Adipocyte (in vitro differentiated cells): Measurements from ENCODE around the gene DDX39A.
"Not testable (repeated sequence)": the region's sequence is repeated elsewhere in the genome, so short reads cannot be mapped to it uniquely, and the experiment has no call there.

Experiments
- DNase-seq: peaks from one replicate; pipeline ENCODE4 v3.0.0-alpha.2; 2015; ENCODE audit warnings: low read depth
- H3K27me3 ChIP-seq: replicated peaks from 2 replicates; pipeline ENCODE4 v1.7.0; 2013; ENCODE audit warnings: mild to moderate bottlenecking, low read length, moderate library complexity; ENCODE audit not compliant: control insufficient read depth, insufficient read depth
- H3K36me3 ChIP-seq: 2 replicates; pipeline ENCODE4 v1.7.0; 2013; ENCODE audit warnings: low read length, mild to moderate bottlenecking, moderate library complexity; ENCODE audit not compliant: control insufficient read depth, insufficient read depth, severe bottlenecking
- H3K4me1 ChIP-seq: 2 replicates; pipeline ENCODE4 v1.7.0; 2013; ENCODE audit warnings: mild to moderate bottlenecking, low read length, moderate library complexity; ENCODE audit not compliant: control insufficient read depth, insufficient read depth
- H3K4me3 ChIP-seq: 2 replicates; pipeline ENCODE4 v1.7.0; 2013; ENCODE audit warnings: mild to moderate bottlenecking, low read length, moderate library complexity
- H3K9ac ChIP-seq: 2 replicates; pipeline ENCODE4 v1.7.0; 2013; ENCODE audit warnings: mild to moderate bottlenecking, low read length, moderate library complexity
- H3K9me3 ChIP-seq: 2 replicates; pipeline ENCODE4 v1.7.0; 2013; ENCODE audit warnings: mild to moderate bottlenecking, low read length, moderate library complexity; ENCODE audit not compliant: control insufficient read depth

DDX39A gene

DNA sequence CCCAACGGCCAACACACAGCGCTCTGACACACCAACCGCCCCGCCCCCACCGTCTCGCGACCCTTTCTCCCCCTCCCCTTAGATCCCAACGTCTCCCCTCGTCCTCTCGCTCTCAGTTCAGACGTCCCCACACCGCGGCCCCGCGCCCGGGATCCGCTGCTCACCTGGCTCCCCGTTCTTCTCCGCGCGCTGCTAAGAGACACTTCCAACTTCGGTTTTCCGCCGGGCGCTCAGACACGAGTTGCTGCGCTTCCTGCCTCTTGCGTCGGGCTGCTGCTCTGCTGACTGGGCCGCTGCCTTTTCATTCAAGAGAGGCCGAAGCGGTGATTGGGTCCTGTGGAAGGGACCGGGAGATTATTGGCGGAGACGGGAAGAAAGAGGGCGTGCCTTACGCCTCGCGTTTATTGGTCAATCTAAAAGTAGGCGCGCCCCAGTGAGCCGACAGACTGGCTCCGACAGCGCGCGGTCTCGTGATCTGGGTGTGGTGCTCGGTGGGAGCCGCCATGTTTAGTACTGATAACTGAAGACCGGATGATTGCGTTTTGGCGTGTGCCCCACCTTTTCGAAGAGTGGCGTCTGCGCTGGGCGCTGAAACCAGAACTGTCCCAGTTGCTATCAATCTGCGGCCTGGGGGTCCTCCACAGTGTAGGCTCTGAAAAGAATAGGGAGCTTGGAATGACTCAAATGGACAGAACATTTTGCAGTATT, at the start of gene DDX39A:
TSS of gene DDX39A (minus strand) at position 236 of the 708 bp plus-strand sequence. CDS start 6,121 bp downstream, outside the sequence.
- H3K27me3 ChIP-seq: no peaks in the 10 kb centered on the region
- H3K4me1 ChIP-seq: peaks cover 24% of the 10 kb centered on the region
- H3K36me3 ChIP-seq: no peaks in the 10 kb centered on the region
- peak; percentile 100 for DNase-seq
- H3K9me3 ChIP-seq: no peaks in the 10 kb centered on the region
- H3K9ac ChIP-seq: peak within 1 kb of the TSS; percentile 94
- H3K4me3 ChIP-seq: peak within 1 kb of the TSS; percentile 94

DNA sequence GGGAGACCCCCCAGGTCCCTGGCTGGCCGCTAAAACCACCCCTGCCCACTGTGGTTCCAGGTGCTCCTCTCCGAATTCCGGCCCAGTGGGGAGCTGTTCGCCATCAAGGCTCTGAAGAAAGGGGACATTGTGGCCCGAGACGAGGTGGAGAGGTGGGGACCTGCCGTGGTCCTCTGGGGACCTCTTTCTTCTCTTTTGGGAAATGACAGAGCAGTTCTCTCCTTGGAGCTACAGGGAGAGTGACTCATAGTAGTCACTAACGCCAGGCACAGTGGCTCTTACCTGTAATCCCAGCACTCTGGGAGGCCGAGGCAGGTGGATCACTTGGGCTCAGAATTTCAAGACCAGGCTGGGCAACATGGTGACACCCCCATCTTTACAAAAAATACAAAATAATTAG, 48.7 kb upstream of the DDX39A start:
- DNase-seq: no peak
- peaks cover 35% of the 10 kb centered on the region for H3K36me3 ChIP-seq
- no peaks in the 10 kb centered on the region for H3K27me3 ChIP-seq
- no peaks in the 10 kb centered on the region for H3K9me3 ChIP-seq
- peaks cover 3% of the 10 kb centered on the region for H3K4me1 ChIP-seq
- H3K4me3 ChIP-seq: no peak overlapping the region
- no peak overlapping the region for H3K9ac ChIP-seq

DNA sequence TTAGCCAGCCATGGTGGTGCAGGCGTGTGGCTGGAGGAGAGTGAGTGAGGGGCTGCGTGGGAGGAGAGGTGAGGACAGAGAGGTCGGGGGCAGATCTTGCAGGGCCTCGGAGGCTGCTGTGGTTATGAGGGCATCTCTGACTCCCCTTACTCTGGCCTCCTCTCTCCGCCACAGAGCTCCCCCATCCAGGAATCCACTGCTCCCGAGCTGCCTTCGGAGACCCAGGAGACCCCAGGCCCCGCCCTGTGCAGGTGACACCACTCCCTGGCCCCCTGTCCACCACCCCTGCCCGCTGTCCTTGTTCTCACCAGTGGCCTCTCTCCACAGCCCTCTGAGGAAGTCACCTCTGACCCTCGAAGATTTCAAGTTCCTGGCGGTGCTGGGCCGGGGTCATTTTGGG, 48.2 kb upstream of the DDX39A start:
- no peak for DNase-seq
- Histone ChIP-seq H3K36me3 (peaks cover 35% of the 10 kb centered on the region), H3K9me3 (no peaks in the 10 kb centered on the region), H3K9ac (no peak overlapping the region), H3K27me3 (no peaks in the 10 kb centered on the region), H3K4me1 (peaks cover 3% of the 10 kb centered on the region), H3K4me3 (no peak overlapping the region)

DNA sequence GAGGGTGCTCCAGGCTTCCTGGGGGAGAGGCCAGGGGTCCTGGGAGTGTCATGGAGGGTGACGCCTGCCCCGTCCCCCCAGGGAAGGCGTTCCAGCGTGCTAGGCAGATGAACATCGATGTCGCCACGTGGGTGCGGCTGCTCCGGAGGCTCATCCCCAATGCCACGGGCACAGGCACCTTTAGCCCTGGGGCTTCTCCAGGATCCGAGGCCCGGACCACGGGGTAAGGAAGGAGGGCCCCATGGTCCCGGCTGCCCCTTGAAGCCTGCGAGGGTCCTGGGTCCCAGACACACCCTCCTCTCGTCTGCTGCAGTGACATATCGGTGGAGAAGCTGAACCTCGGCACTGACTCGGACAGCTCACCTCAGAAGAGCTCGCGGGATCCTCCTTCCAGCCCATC, 44.6 kb upstream of the DDX39A start:
- H3K4me3 ChIP-seq: no peak overlapping the region
- peaks cover 43% of the 10 kb centered on the region for H3K36me3 ChIP-seq
- no peak overlapping the region for H3K9ac ChIP-seq
- DNase-seq: no peak
- H3K9me3 ChIP-seq: no peaks in the 10 kb centered on the region
- no peaks in the 10 kb centered on the region for H3K27me3 ChIP-seq
- no peaks in the 10 kb centered on the region for H3K4me1 ChIP-seq

DNA sequence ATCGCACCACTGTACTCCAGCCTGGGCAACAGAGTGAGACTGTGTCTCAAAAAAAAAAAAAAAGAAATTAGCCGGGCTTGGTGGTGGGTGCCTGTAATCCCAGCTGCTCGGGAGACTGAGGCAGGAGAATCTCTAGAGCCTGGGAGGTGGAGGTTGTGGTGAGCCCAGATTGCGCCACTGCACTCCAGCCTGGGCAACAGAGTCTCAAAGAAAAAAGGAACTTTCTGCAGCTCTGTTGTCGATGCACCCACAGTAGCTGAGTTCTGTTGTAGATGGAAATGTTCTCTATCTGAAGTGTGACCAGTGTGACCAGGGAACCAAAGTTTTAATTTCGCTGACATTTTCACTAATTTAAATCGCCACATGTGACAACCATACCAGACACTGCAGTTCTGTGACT, 43.3 kb upstream of the DDX39A start:
- not testable (repeated sequence) for H3K9me3 ChIP-seq, H3K4me1 ChIP-seq, DNase-seq, H3K9ac ChIP-seq, H3K4me3 ChIP-seq, H3K27me3 ChIP-seq
- peaks cover 44% of the 10 kb centered on the region for H3K36me3 ChIP-seq

DNA sequence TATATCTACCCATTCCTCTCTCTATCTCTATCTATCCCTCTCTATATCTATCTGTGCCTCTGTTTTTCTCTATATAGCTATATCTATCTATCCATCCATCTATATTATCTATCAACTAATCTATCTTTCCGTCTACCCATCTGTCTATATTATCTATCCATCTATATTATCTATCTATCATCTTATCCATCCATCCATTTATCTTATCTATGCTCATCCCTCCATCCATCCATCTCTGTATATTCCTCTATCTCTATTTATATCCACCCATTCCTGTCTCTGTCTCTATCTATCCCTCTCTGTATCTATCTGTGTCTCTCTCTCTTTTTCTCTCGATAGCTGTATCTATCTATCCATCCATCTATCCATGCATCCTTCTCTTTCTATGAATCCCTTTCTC, 41.8 kb upstream of the DDX39A start:
- no peak for DNase-seq
- H3K4me3 ChIP-seq: no peak overlapping the region
- no peaks in the 10 kb centered on the region for H3K27me3 ChIP-seq
- H3K36me3 ChIP-seq: peaks cover 49% of the 10 kb centered on the region
- peaks cover 2% of the 10 kb centered on the region for H3K4me1 ChIP-seq
- no peaks in the 10 kb centered on the region for H3K9me3 ChIP-seq
- no peak overlapping the region for H3K9ac ChIP-seq

DNA sequence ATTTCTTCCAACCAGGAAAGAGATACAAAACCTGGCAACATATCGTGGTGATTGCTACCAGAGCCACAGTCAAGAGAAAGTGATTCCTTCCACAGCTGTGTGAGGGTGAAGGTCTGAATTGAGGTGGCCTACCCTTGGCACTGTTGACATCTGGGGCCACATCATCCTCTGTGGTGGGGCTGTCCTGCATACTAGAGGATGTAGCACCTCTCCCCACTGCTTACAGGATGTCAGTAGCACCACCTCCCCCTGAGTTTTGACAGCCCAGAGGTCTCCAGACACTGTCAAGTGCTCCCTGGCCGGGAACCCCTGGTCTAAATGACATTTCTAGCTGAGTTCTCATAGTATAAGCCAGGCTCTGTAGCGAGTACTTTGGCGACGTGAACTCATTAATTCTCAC, 40.6 kb upstream of the DDX39A start:
- Histone ChIP-seq H3K27me3 (no peaks in the 10 kb centered on the region), H3K36me3 (peaks cover 53% of the 10 kb centered on the region)

DNA sequence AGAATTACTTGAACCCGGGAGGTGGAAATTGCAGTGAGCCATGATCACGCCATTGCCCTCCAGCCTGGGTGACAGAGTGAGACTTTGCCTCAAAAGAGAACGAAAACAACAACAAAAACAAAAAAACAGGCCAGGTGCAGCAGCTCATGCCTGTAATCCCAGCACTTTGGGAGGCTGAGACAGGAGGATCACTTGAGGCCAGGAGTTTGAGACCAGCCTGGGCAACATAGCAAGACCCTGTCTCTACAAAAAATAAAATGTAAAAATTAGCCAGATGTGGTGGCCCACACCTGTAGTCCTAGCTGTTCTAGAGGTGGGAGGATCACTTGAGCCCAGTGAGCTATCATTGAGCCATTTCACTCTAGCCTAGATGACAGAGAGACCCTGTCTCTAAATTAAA, 33.2 kb upstream of the DDX39A start:
- DNase-seq, H3K4me1 ChIP-seq, H3K27me3 ChIP-seq, H3K4me3 ChIP-seq, H3K9me3 ChIP-seq, H3K9ac ChIP-seq: not testable (repeated sequence)
- H3K36me3 ChIP-seq: peaks cover 55% of the 10 kb centered on the region

More for the DNA sequence above, 40.6 kb upstream of the DDX39A start:
- DNase-seq: no peak
- H3K9me3 ChIP-seq: no peaks in the 10 kb centered on the region
- H3K4me3 ChIP-seq: no peak overlapping the region
- H3K9ac ChIP-seq: no peak overlapping the region
- peaks cover 2% of the 10 kb centered on the region for H3K4me1 ChIP-seq

DNA sequence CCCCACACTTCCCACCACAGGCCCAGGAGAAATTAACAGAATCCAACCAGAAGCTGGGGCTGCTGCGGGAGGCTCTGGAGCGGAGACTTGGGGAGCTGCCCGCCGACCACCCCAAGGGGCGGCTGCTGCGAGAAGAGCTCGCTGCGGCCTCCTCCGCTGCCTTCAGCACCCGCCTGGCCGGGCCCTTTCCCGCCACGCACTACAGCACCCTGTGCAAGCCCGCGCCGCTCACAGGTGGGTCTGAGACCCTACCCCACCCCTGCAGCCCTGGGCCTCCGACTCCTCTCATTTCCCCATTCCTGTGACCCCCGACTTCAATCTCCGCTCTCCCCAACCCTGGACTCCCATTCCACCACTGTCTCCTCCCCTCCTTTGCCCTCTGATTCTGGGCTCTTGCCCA, 31.7 kb upstream of the DDX39A start:
- Histone ChIP-seq H3K9ac (no peak overlapping the region), H3K4me1 (no peaks in the 10 kb centered on the region), H3K27me3 (no peaks in the 10 kb centered on the region), H3K9me3 (no peaks in the 10 kb centered on the region), H3K4me3 (no peak overlapping the region), H3K36me3 (peaks cover 64% of the 10 kb centered on the region)
- DNase-seq: no peak

DNA sequence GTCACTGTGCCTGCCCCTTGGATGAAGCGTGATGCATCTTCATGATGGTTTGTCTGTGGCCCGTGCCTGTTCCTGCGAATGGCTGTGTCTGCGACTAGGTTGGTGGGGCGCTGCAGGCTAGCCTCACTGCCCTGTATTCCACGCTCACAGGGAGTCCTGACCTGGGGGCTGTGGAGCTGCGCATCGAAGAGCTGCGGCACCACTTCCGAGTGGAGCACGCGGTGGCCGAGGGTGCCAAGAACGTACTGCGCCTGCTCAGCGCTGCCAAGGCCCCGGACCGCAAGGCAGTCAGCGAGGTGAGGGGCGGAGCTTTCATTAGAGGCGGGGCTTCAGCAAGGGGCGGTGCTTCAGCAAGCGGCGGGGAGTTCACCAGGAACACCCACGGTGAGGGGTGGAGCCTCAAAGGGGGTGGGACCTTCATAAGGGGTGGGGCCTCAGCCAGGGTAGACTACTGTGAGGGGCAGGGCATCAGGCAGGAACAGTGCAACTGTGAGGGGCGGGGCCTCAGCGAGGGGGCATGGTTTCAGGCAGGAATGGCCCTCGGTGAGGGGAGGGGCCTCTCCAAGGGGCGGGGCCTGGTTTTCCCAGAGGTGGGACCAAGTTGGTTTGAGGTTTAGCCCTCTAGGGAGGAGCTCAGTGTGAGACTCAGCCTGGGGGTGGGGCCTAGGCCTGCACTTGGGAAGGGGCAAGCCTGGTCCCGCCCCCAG, 31.2 kb upstream of the DDX39A start:
- peaks cover 64% of the 10 kb centered on the region for H3K36me3 ChIP-seq
- H3K9me3 ChIP-seq: no peaks in the 10 kb centered on the region
- no peaks in the 10 kb centered on the region for H3K4me1 ChIP-seq
- DNase-seq: peak; percentile 23
- H3K4me3 ChIP-seq: no peak overlapping the region
- H3K27me3 ChIP-seq: no peaks in the 10 kb centered on the region
- H3K9ac ChIP-seq: no peak overlapping the region

DNA sequence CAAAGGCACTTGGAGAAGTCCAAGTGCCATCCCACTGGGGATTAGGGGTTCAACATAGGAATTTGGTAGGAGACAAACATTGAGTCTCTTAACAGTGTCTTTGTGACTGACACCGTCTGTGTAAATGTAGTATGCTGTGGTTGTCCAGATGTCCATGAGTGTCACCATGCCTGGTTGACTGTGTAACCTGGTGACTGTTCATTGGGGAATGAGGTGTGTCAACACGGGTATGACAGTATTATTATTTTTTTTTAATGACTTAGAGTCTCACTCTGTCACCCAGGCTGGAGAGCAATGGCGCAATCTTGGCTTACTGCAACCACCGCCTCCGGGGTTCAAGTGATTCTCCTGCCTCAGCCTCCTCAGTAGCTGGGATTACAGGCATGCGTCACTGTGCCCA, 30.2 kb upstream of the DDX39A start:
- Histone ChIP-seq H3K27me3 (no peaks in the 10 kb centered on the region), H3K4me3 (no peak overlapping the region), H3K4me1 (no peaks in the 10 kb centered on the region), H3K9me3 (no peaks in the 10 kb centered on the region), H3K9ac (no peak overlapping the region), H3K36me3 (peaks cover 66% of the 10 kb centered on the region)
- no peak for DNase-seq
